ENCODE results near the gene CLEC16A. TPM values are rescaled to one million over a fixed set of nuclear protein-coding genes. Genes with fewer than 3 reads are reported as not detected.

Gene CLEC16A
- total and polyA plus RNA-seq, 9 of the 15 experiments (the other 6 are each of a cell fraction or from before 2014, with no cell fraction given): 1.00 to 22.3 (median 10.0) TPM

DNA sequence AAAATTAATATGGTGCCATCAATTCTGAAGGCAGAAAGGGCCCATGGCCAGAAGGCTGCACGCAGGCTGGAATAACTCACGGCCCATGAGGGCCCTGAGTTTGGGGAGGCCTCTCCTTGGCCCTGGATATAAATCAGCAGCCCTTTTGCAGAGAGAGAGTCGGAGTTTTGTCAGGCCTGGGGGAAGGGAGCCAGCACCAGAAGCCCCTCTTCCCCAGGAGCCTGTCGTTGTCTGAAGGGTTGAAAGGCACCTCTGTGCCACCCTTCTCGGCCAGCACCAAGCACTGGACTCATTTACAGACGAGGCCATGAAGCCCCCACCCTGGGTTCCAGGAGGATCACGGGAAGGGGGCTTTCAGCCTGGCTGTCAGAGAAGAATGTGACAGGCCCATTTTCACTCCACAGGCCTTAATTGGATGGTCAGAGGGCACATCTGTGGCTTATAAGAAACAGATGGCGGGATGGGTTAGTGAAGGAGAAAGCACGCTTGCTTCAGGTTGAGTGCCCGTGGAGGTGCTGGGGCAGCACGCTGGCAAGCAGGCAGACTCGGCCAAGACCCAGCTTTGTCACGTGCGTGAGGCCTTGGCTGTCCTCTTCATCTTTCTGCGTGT lies 140.6 kb downstream of the CLEC16A start:
- no peak for DNase-seq (ENCODE audit: extremely low read depth in 1 of 4, low spot score in 3 of 4)
- POLR2A ChIA-PET: interaction anchor here (0.6 to 0.9 kb wide), 2 partner anchors 16 to 108 kb away, joined by 3 to 4 read pairs; no protein-coding TSS in a partner anchor

More for the DNA sequence above, 140.6 kb downstream of the CLEC16A start:
- intact Hi-C loops (cut with micrococcal nuclease): no loop called here
- TF ChIP-seq, protein P1, sequence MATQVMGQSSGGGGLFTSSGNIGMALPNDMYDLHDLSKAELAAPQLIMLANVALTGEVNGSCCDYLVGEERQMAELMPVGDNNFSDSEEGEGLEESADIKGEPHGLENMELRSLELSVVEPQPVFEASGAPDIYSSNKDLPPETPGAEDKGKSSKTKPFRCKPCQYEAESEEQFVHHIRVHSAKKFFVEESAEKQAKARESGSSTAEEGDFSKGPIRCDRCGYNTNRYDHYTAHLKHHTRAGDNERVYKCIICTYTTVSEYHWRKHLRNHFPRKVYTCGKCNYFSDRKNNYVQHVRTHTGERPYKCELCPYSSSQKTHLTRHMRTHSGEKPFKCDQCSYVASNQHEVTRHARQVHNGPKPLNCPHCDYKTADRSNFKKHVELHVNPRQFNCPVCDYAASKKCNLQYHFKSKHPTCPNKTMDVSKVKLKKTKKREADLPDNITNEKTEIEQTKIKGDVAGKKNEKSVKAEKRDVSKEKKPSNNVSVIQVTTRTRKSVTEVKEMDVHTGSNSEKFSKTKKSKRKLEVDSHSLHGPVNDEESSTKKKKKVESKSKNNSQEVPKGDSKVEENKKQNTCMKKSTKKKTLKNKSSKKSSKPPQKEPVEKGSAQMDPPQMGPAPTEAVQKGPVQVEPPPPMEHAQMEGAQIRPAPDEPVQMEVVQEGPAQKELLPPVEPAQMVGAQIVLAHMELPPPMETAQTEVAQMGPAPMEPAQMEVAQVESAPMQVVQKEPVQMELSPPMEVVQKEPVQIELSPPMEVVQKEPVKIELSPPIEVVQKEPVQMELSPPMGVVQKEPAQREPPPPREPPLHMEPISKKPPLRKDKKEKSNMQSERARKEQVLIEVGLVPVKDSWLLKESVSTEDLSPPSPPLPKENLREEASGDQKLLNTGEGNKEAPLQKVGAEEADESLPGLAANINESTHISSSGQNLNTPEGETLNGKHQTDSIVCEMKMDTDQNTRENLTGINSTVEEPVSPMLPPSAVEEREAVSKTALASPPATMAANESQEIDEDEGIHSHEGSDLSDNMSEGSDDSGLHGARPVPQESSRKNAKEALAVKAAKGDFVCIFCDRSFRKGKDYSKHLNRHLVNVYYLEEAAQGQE (IDR thresholded peaks at IDR 0.05; ENCODE audit: borderline replicate concordance): no peak
- TF ChIP-seq, protein P1 (CRISPR knock-in tag; IDR thresholded peaks at IDR 0.05; ENCODE audit: low read depth): no peak
- 0 out of 2 replicates have a peak, but pooled peaks have one; percentile 12 for TF ChIP-seq FOSL1 (tag; conservative IDR thresholded peaks at IDR 0.05)
- Histone ChIP-seq H3K27ac (ENCODE audit: extremely low read depth, low read depth, low read length) (0 out of 3 replicates have a peak overlapping the region, but pooled peaks have one; percentile 46), H3K4me3 (no peak overlapping the region), H3K4me2 (ENCODE audit: insufficient read depth, low read length) (no peak overlapping the region), H4K20me1 (replicated peaks; ENCODE audit: control insufficient read depth, insufficient read depth, low read length) (no peaks in the 10 kb centered on the region), H3K9me3 (replicated peaks; ENCODE audit: control insufficient read depth, insufficient read depth, low read depth, low read length) (no peaks in the 10 kb centered on the region), H3K4me1 (replicated peaks in 1 of 2; ENCODE audit: control insufficient read depth in 2 of 2, insufficient read depth in 2 of 2, low read length in 2 of 2) (peaks cover 19 to 22% of the 10 kb centered on the region in 2 experiments), H3K79me2 (ENCODE audit: control insufficient read depth, insufficient read depth, low read length) (no peaks in the 10 kb centered on the region), H2AFZ (ENCODE audit: low read depth, low read length) (no peak overlapping the region), H3K36me3 (ENCODE audit: control insufficient read depth, insufficient read depth, low read length) (peaks cover 4% of the 10 kb centered on the region; the same call in 2 of the 3 replicates), H3K9ac (ENCODE audit: insufficient read depth in 1 of 2, low read depth in 2 of 2, low read length in 2 of 2) (peak overlapping the region in 1 of 2 experiments; percentile 74; a peak in 1 of 4 replicates), H3K27me3 (ENCODE audit: control insufficient read depth in 2 of 2, insufficient read depth in 2 of 2, low read length in 2 of 2) (no peaks in the 10 kb centered on the region), H3K9me1 (ENCODE audit: control insufficient read depth, insufficient read depth, low read length) (no peaks in the 10 kb centered on the region)
- no peak for ATAC-seq
- in situ Hi-C loops (cut with MboI): no loop called here
- CTCF ChIA-PET (ENCODE audit: low intra/inter-chr PET ratio): no interaction called here
- FAIRE-seq: no peak
- WGBS (ENCODE audit: insufficient coverage, low coverage, missing lambda C conversion rate): 84% methylated on average over 15 of the region's 15 CpGs
- BruUV-seq (replicated peaks): no TSS peak

Measured in K562 (cell line).